ENCODE data around the gene HHIP. TPM values are rescaled to one million over a fixed set of nuclear protein-coding genes. Genes with fewer than 3 reads are reported as not detected.

HHIP gene
- total and polyA plus RNA-seq, 9 donors, result 0.43 to 4.2 (median 1.1) TPM

- Histone ChIP-seq H3K36me3 (no peaks in the 10 kb centered on the region), H3K27me3 (no peaks in the 10 kb centered on the region), H3K9me3 (no peaks in the 10 kb centered on the region), H3K4me3 (no peak overlapping the region), H3K27ac (no peak overlapping the region), H3K4me1 (ENCODE audit: insufficient read depth) (no peaks in the 10 kb centered on the region)
- DNase-seq, result no peak
- 56 to 66% (median 58%) methylated on average over 3 of the region's 3 CpGs for WGBS, 3 donors
- TF ChIP-seq, protein P1, sequence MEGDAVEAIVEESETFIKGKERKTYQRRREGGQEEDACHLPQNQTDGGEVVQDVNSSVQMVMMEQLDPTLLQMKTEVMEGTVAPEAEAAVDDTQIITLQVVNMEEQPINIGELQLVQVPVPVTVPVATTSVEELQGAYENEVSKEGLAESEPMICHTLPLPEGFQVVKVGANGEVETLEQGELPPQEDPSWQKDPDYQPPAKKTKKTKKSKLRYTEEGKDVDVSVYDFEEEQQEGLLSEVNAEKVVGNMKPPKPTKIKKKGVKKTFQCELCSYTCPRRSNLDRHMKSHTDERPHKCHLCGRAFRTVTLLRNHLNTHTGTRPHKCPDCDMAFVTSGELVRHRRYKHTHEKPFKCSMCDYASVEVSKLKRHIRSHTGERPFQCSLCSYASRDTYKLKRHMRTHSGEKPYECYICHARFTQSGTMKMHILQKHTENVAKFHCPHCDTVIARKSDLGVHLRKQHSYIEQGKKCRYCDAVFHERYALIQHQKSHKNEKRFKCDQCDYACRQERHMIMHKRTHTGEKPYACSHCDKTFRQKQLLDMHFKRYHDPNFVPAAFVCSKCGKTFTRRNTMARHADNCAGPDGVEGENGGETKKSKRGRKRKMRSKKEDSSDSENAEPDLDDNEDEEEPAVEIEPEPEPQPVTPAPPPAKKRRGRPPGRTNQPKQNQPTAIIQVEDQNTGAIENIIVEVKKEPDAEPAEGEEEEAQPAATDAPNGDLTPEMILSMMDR (IDR thresholded peaks at IDR 0.05), result no peak
- TF ChIP-seq EP300 (IDR thresholded peaks at IDR 0.05) (no peak), POLR2A (IDR thresholded peaks at IDR 0.05) (no peak)
- intact Hi-C loops (cut with DNase I), result no loop called here
Measured at GRCh38 chr4:144688035-144688569, 42.1 kb downstream of the HHIP start.

- TF ChIP-seq EP300 (IDR thresholded peaks at IDR 0.05) (no peak), POLR2A (IDR thresholded peaks at IDR 0.05) (no peak)
- TF ChIP-seq, protein P1 (IDR thresholded peaks at IDR 0.05), result no peak
- Histone ChIP-seq H3K27ac (no peak overlapping the region), H3K4me1 (ENCODE audit: insufficient read depth) (no peaks in the 10 kb centered on the region), H3K27me3 (no peaks in the 10 kb centered on the region), H3K4me3 (no peak overlapping the region), H3K9me3 (no peaks in the 10 kb centered on the region), H3K36me3 (no peaks in the 10 kb centered on the region)
- intact Hi-C loops (cut with DNase I), result no loop called here
- WGBS, 3 donors, result 75 to 85% (median 82%) methylated on average over 2 of the region's 2 CpGs
- DNase-seq, result no peak
Measured at GRCh38 chr4:144689125-144689524, 43.2 kb downstream of the HHIP start.

- no peak for TF ChIP-seq POLR2A (IDR thresholded peaks at IDR 0.05)
- TF ChIP-seq EP300 (IDR thresholded peaks at IDR 0.05), result no peak
- TF ChIP-seq, protein P1 (IDR thresholded peaks at IDR 0.05), result no peak
- Histone ChIP-seq H3K27ac (no peak overlapping the region), H3K36me3 (no peaks in the 10 kb centered on the region), H3K4me3 (no peak overlapping the region), H3K4me1 (ENCODE audit: insufficient read depth) (no peaks in the 10 kb centered on the region), H3K9me3 (no peaks in the 10 kb centered on the region), H3K27me3 (no peaks in the 10 kb centered on the region)
- intact Hi-C loops (cut with DNase I), result no loop called here
- 95 to 99% (median 96%) methylated on average over 3 of the region's 3 CpGs for WGBS, 3 donors
- no peak for DNase-seq
Measured at GRCh38 chr4:144695721-144696120, 49.8 kb downstream of the HHIP start.

- no peak for TF ChIP-seq EP300 (IDR thresholded peaks at IDR 0.05)
- H3K27me3 ChIP-seq, result no peaks in the 10 kb centered on the region
- DNase-seq, result no peak
- intact Hi-C loops (cut with DNase I), result no loop called here
- H3K27ac ChIP-seq, result no peak overlapping the region
- H3K4me3 ChIP-seq, result no peak overlapping the region
- H3K4me1 ChIP-seq (ENCODE audit: insufficient read depth), result no peaks in the 10 kb centered on the region
- H3K36me3 ChIP-seq, result no peaks in the 10 kb centered on the region
- H3K9me3 ChIP-seq, result no peaks in the 10 kb centered on the region
Measured at GRCh38 chr4:144696376-144696775, 50.4 kb downstream of the HHIP start.

- 50 to 69% (median 64%) methylated on average over 2 of the region's 2 CpGs for WGBS, 3 donors
- H3K27ac ChIP-seq, result no peak overlapping the region
- H3K4me3 ChIP-seq, result no peak overlapping the region
- intact Hi-C loops (cut with DNase I), result no loop called here
- no peaks in the 10 kb centered on the region for H3K27me3 ChIP-seq
- no peaks in the 10 kb centered on the region for H3K36me3 ChIP-seq
- no peaks in the 10 kb centered on the region for H3K4me1 ChIP-seq (ENCODE audit: insufficient read depth)
- TF ChIP-seq, protein P1 (IDR thresholded peaks at IDR 0.05), result no peak
- no peak for TF ChIP-seq EP300 (IDR thresholded peaks at IDR 0.05)
- TF ChIP-seq POLR2A (IDR thresholded peaks at IDR 0.05), result no peak
- DNase-seq, result no peak
- no peaks in the 10 kb centered on the region for H3K9me3 ChIP-seq
Measured at GRCh38 chr4:144699565-144699964, 53.6 kb downstream of the HHIP start.
